Brain microvascular endothelial cell (primary cell): ENCODE results near the gene TSSC4.

Source experiments
- DNase-seq: peaks from one replicate; pipeline ENCODE4 v3.0.0-alpha.2; 2020
- H3K27ac ChIP-seq: fragments of 250-450 bp; sonication (Bioruptor Pico); 2 replicates; pipeline ENCODE4 v1.5.1; 2020; ENCODE audit warnings: mild to moderate bottlenecking, moderate library complexity
- H3K27me3 ChIP-seq: fragments of 250-450 bp; sonication (Bioruptor Pico); replicated peaks from 2 replicates; pipeline ENCODE4 v1.5.1; 2020; ENCODE audit warnings: mild to moderate bottlenecking
- H3K36me3 ChIP-seq: fragments of 250-450 bp; sonication (Bioruptor Pico); replicated peaks from 2 replicates; pipeline ENCODE4 v1.5.1; 2020; ENCODE audit warnings: mild to moderate bottlenecking
- H3K4me3 ChIP-seq: 2 replicates; pipeline ENCODE4 v1.5.1; 2011; ENCODE audit warnings: low read depth, mild to moderate bottlenecking, control low read depth, low read length, moderate library complexity
- in situ Hi-C: cut with HindIII; loops from 2 replicates; pipeline ENCODE4 v1.10.0; 2017; ENCODE audit warnings: low sequenced_read_pairs, low pct_ligation_motif_present
- TF ChIP-seq, protein P1 (sequence below): IDR thresholded peaks from 2 replicates; pipeline ENCODE4 v1.5.1; 2011; ENCODE audit warnings: low read depth, mild to moderate bottlenecking, moderate library complexity, low read length, control low read depth, inconsistent platforms; ENCODE audit errors: missing control alignments

The TSSC4 gene

DNA sequence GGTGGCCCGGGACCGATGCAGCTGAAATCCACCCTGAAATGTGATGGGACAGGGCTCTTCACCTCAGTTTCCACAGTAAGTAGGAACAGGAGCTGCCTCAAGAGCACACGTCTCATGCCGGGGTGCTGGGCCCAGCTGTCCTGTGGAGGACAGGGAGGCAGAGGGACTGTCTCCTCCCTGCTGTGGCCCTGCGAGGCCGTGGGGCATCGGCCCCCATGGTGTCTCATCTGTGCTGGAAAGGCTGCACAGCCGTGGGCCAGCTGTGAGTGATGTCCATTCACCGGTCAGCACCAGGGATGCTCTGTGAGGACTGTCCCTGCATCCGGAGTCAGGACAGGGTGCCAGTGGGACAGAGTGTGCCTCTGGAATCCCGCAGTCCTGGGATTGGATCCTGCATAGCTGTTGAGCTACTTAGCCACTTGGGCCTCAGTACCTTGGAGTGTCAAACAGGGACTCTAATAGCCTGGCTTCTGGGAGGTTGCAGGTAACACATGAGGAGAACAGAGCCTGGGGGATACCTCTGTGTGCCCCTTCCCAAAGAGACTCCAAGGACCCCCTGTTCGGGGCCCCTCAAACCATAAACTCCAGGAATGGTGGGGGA, 27.3 kb downstream of the TSSC4 start:
- no peak for DNase-seq
- in situ Hi-C loops: no loop called here
- no peaks in the 10 kb centered on the region for H3K27me3 ChIP-seq
- no peak overlapping the region for H3K4me3 ChIP-seq
- H3K27ac ChIP-seq: no peak overlapping the region
- TF ChIP-seq, protein P1, sequence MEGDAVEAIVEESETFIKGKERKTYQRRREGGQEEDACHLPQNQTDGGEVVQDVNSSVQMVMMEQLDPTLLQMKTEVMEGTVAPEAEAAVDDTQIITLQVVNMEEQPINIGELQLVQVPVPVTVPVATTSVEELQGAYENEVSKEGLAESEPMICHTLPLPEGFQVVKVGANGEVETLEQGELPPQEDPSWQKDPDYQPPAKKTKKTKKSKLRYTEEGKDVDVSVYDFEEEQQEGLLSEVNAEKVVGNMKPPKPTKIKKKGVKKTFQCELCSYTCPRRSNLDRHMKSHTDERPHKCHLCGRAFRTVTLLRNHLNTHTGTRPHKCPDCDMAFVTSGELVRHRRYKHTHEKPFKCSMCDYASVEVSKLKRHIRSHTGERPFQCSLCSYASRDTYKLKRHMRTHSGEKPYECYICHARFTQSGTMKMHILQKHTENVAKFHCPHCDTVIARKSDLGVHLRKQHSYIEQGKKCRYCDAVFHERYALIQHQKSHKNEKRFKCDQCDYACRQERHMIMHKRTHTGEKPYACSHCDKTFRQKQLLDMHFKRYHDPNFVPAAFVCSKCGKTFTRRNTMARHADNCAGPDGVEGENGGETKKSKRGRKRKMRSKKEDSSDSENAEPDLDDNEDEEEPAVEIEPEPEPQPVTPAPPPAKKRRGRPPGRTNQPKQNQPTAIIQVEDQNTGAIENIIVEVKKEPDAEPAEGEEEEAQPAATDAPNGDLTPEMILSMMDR: no peak
- no peaks in the 10 kb centered on the region for H3K36me3 ChIP-seq

DNA sequence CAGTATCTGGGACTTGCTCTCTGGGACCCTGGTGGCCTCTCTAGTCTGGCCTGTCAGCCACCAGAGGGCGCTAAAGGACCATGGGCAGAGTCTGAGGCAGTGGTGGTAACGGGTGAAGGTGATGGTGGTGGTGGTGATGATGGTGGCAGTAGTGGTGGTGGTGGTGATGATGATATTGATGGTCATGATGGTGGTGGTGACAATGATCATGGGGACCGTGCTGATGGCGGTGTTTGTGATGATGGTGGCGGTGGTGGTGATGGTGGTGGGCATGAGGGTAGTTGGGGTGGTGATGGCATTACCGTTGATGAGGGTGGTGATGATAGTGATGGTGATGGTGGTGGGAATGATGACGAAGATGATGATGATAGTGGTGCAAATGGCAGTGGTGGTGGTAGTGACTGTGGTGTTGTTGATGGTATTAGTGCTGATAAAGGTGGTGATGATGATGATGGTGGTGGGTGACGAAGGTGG, 27.8 kb downstream of the TSSC4 start:
- H3K36me3 ChIP-seq: no peaks in the 10 kb centered on the region
- in situ Hi-C loops: no loop called here
- peak; percentile 44 for DNase-seq
- H3K4me3 ChIP-seq: no peak overlapping the region
- H3K27ac ChIP-seq: no peak overlapping the region
- TF ChIP-seq, protein P1: peak; percentile 87
- no peaks in the 10 kb centered on the region for H3K27me3 ChIP-seq

DNA sequence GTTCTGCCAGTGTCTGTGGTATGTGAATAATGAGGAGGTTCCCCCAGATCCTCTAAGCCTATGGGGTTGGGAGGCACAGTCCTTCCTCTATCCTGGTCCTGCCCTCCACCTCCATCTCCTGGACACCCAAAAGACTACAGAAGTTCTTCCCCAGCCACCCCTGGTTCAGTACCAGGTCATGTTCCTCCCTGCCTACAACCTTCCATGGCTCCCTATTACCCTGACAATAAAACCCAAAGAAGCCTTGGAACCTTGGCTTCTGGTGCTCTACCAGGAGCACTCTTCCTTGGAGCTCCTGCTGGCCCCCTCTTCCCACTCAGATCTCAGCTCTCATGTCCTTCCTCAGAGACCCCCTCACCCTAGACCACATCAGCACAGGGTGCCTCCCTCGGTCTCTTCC, 30.8 kb downstream of the TSSC4 start:
- Histone ChIP-seq H3K4me3 (no peak overlapping the region), H3K36me3 (no peaks in the 10 kb centered on the region), H3K27me3 (no peaks in the 10 kb centered on the region), H3K27ac (no peak overlapping the region)
- TF ChIP-seq, protein P1: no peak
- DNase-seq: no peak
- in situ Hi-C loops: no loop called here

DNA sequence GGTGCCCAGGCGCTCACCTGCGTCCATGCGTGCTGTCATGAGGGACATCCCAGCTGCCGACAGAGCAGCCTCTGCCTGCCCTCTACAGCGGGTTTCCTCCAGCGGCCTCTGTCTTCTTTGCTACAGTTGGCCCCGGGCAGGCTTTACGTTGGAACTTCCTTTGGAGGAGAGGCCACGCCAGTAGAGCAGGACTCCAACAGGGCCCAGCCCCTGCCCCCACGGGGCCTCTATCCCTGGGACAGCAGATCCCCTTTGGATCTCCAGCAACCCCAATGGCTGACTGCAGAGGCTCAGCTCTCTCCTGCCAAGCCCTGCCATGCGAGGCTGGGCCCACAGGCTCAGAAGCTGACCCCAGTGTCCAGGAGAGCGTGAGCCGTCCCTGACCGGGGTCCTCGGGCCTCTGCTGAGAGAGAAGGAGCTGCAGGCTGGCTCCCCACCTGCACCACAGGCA, 31.6 kb downstream of the TSSC4 start:
- no peak overlapping the region for H3K27ac ChIP-seq
- DNase-seq: no peak
- no peaks in the 10 kb centered on the region for H3K36me3 ChIP-seq
- TF ChIP-seq, protein P1: no peak
- no peaks in the 10 kb centered on the region for H3K27me3 ChIP-seq
- in situ Hi-C loops: no loop called here
- no peak overlapping the region for H3K4me3 ChIP-seq

DNA sequence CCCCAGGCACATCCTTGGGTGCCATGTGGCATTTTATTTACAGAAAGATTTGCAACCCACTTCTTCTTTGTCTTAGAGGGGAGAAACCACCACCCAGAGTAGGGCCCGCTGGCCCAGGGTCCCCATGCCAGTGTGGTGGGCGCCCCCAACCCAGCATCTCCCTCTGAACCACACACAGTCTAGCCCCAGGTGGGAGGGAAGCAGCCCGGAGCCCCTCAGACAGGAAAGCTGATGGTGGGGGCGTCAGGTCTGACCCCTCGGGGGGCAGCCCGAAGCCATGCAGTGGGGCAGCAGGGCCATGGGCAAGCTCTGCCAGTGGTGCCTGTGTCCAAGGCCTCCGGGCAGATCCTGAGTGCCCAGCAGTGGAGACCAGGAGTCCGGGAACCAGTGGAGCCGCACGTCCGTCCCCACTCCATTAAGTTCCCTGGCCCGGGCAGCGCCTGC, 32.1 kb downstream of the TSSC4 start:
- no peaks in the 10 kb centered on the region for H3K27me3 ChIP-seq
- TF ChIP-seq, protein P1: no peak
- no peaks in the 10 kb centered on the region for H3K36me3 ChIP-seq
- in situ Hi-C loops: no loop called here
- no peak for DNase-seq
- H3K4me3 ChIP-seq: no peak overlapping the region
- H3K27ac ChIP-seq: no peak overlapping the region
